Thyroid gland (tissue), 4 donors: Measurements from ENCODE around the gene SAAL1.
A peak's percentile ranks its signal among the peaks of the same experiment; 100 is the strongest.

Source experiments
- CTCF ChIP-seq, 6 experiments: fragments of 200-600 bp in 3 of 6; fragments of 450-650 bp in 3 of 6; sonication (generic) in 3 of 6; IDR thresholded peaks; one replicate each; pipeline ENCODE4 v1.5.1; 2016 to 2019; ENCODE audit warnings: antibody characterized with exemption in 6 of 6, mild to moderate bottlenecking in 2 of 6, inconsistent platforms in 1 of 6, moderate library complexity in 1 of 6
- POLR2A ChIP-seq, 2 donors: fragments of 450-650 bp; IDR thresholded peaks; one replicate each; pipeline ENCODE4 v1.6.1; 2017; ENCODE audit warnings: antibody characterized with exemption in 2 of 2, mild to moderate bottlenecking in 2 of 2, moderate library complexity in 1 of 2

- TF ChIP-seq POLR2A (IDR thresholded peaks at IDR 0.05) (no peak), CTCF (IDR thresholded peaks at IDR 0.05) (peak; percentile 68 to 87 (median 76))
These were observed 9.7 kb upstream of the SAAL1 start for GRCh38 chr11:18115360-18116127.
